GM12874 (cell line): ENCODE results near the gene MT1A.

ENCODE experiments used
- CTCF ChIP-seq: IDR thresholded peaks from 2 replicates; pipeline ENCODE4 v1.5.1; 2011; ENCODE audit warnings: low read depth, mild to moderate bottlenecking, control low read depth, low read length, moderate library complexity; ENCODE audit not compliant: insufficient read depth

Gene MT1A

GRCh38 chr16:56611281-56611833 lies 27.1 kb upstream of the MT1A start:
- no peak for TF ChIP-seq CTCF

- TF ChIP-seq CTCF: no peak
Measured at GRCh38 chr16:56613706-56614105, 24.8 kb upstream of the MT1A start.

GRCh38 chr16:56614549-56614991 lies 23.9 kb upstream of the MT1A start:
- TF ChIP-seq CTCF: no peak

GRCh38 chr16:56615353-56615752 lies 23.1 kb upstream of the MT1A start:
- TF ChIP-seq CTCF: no peak

- TF ChIP-seq CTCF: no peak
Measured at GRCh38 chr16:56616608-56617211, 21.8 kb upstream of the MT1A start.

- TF ChIP-seq CTCF: no peak
Measured at GRCh38 chr16:56617212-56618085, 21.0 kb upstream of the MT1A start.

- no peak for TF ChIP-seq CTCF
Measured at GRCh38 chr16:56618138-56618537, 20.3 kb upstream of the MT1A start.
